Measurements from ENCODE around the gene PLCB2.

The PLCB2 gene

GRCh38 chr15:40340740-40341400 lies 33.1 kb upstream of the PLCB2 start, which contains the start of gene CCDC9B:
Gene CCDC9B, minus strand, starts transcription at chr15:40340939. Its CDS starts 120 bp downstream, at chr15:40340819.
- no peak for DNase-seq

- no peak for DNase-seq
Measured at GRCh38 chr15:40340038-40340739, 32.5 kb upstream of the PLCB2 start.

GRCh38 chr15:40339621-40339945 lies 31.8 kb upstream of the PLCB2 start:
- no peak for DNase-seq

- DNase-seq, result no peak
Measured at GRCh38 chr15:40338921-40339620, 31.3 kb upstream of the PLCB2 start.

- peak; percentile 77 for DNase-seq
Measured at GRCh38 chr15:40338041-40338657, 30.4 kb upstream of the PLCB2 start.

- DNase-seq, result no peak
Measured at GRCh38 chr15:40337597-40337996, 29.9 kb upstream of the PLCB2 start.

- DNase-seq, result no peak
Measured at GRCh38 chr15:40336744-40337122, 29.0 kb upstream of the PLCB2 start.

GRCh38 chr15:40335938-40336743 lies 28.4 kb upstream of the PLCB2 start:
- DNase-seq, result no peak

GRCh38 chr15:40334941-40335795 lies 27.4 kb upstream of the PLCB2 start:
- no peak for DNase-seq

- DNase-seq, result no peak
Measured at GRCh38 chr15:40334541-40334940, 26.8 kb upstream of the PLCB2 start.

- DNase-seq, result no peak
Measured at GRCh38 chr15:40333922-40334492, 26.3 kb upstream of the PLCB2 start.

- no peak for DNase-seq
Measured at GRCh38 chr15:40332113-40332781, 24.5 kb upstream of the PLCB2 start.

- no peak for DNase-seq
Measured at GRCh38 chr15:40331637-40332036, 23.9 kb upstream of the PLCB2 start.

- no peak for DNase-seq
Measured at GRCh38 chr15:40331026-40331425, 23.3 kb upstream of the PLCB2 start.

- DNase-seq, result no peak
Measured at GRCh38 chr15:40330368-40330836, 22.7 kb upstream of the PLCB2 start.

GRCh38 chr15:40329804-40330203 lies 22.1 kb upstream of the PLCB2 start:
- no peak for DNase-seq

GRCh38 chr15:40328751-40329150 lies 21.0 kb upstream of the PLCB2 start:
- DNase-seq, result no peak

- no peak for DNase-seq
Measured at GRCh38 chr15:40328176-40328575, 20.4 kb upstream of the PLCB2 start.

GRCh38 chr15:40327457-40327856 lies 19.7 kb upstream of the PLCB2 start:
- DNase-seq, result no peak

- no peak for DNase-seq
Measured at GRCh38 chr15:40325700-40326099, 18.0 kb upstream of the PLCB2 start.

- DNase-seq, result no peak
Measured at GRCh38 chr15:40325188-40325587, 17.5 kb upstream of the PLCB2 start.
